ACC112 (cell line): ENCODE results near the gene WDR75.
"Not testable (repeated sequence)": the region's sequence is repeated elsewhere in the genome, so short reads cannot be mapped to it uniquely, and the experiment has no call there.

Source experiments
- H2AFZ ChIP-seq: fragments of 200-600 bp; sonication (generic); one replicate; pipeline ENCODE4 v1.6.0; 2017; ENCODE audit warnings: antibody characterized with exemption, low read length; ENCODE audit not compliant: unreplicated experiment
- H3K27ac ChIP-seq: fragments of 200-600 bp; sonication (generic); 2 replicates; pipeline ENCODE4 v1.5.1; 2014; ENCODE audit warnings: low read depth, mild to moderate bottlenecking, antibody characterized with exemption, low read length, moderate library complexity
- H3K27me3 ChIP-seq: fragments of 200-600 bp; sonication (generic); 2 replicates; pipeline ENCODE4 v1.6.1; 2014; ENCODE audit warnings: mild to moderate bottlenecking, antibody characterized with exemption, low read length, moderate library complexity, mixed read lengths; ENCODE audit not compliant: insufficient read depth
- H3K36me3 ChIP-seq: fragments of 200-600 bp; sonication (generic); 2 replicates; pipeline ENCODE4 v1.6.1; 2016; ENCODE audit warnings: mild to moderate bottlenecking, antibody characterized with exemption, low read length, moderate library complexity, mixed read lengths; ENCODE audit not compliant: insufficient read depth
- H3K4me1 ChIP-seq: fragments of 200-600 bp; sonication (generic); one replicate; pipeline ENCODE4 v1.6.1; 2016; ENCODE audit warnings: low read length, mixed read lengths; ENCODE audit not compliant: insufficient read depth, unreplicated experiment, control insufficient read depth
- H3K4me3 ChIP-seq: fragments of 200-600 bp; sonication (generic); 2 replicates; pipeline ENCODE4 v1.5.1; 2014; ENCODE audit warnings: mild to moderate bottlenecking, low read depth, low read length
- H3K79me2 ChIP-seq: fragments of 200-600 bp; sonication (generic); one replicate; pipeline ENCODE4 v1.6.0; 2016; ENCODE audit warnings: low read length; ENCODE audit not compliant: control insufficient read depth, unreplicated experiment, insufficient read depth

WDR75 gene

GRCh38 chr2:189467160-189467559 lies 25.9 kb downstream of the WDR75 start:
- no peaks in the 10 kb centered on the region for H3K4me1 ChIP-seq
- H3K36me3 ChIP-seq = peaks cover 85% of the 10 kb centered on the region
- H2AFZ ChIP-seq = no peak overlapping the region
- H3K27ac ChIP-seq = no peak overlapping the region
- H3K27me3 ChIP-seq = no peaks in the 10 kb centered on the region
- no peaks in the 10 kb centered on the region for H3K79me2 ChIP-seq
- no peak overlapping the region for H3K4me3 ChIP-seq

DNA sequence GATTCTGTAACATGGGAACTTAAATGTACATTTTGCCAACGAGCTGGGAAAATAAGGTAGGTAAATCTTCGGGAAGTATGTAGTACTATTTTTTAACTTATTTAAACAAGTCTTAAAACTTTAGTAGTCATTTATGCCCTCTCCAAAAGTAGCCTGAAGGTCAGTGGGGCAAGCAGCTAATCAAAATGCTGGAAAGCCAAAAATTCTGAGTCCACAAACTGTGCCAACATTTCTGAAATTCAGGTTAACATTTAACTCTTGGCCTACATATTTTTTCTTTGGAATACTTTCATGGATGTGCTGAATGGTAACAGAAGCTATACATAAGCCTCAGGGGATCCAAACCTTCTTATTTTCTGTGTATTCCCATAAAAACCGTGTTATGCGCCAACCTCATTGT lies 26.3 kb downstream of the WDR75 start:
- H2AFZ ChIP-seq = no peak overlapping the region
- no peaks in the 10 kb centered on the region for H3K79me2 ChIP-seq
- no peaks in the 10 kb centered on the region for H3K4me1 ChIP-seq
- peaks cover 85% of the 10 kb centered on the region for H3K36me3 ChIP-seq
- H3K27me3 ChIP-seq = no peaks in the 10 kb centered on the region
- no peak overlapping the region for H3K27ac ChIP-seq
- H3K4me3 ChIP-seq = no peak overlapping the region

- no peaks in the 10 kb centered on the region for H3K79me2 ChIP-seq
- peaks cover 57% of the 10 kb centered on the region for H3K36me3 ChIP-seq
Observed at GRCh38 chr2:189474526-189474925, 33.3 kb downstream of the WDR75 start.

DNA sequence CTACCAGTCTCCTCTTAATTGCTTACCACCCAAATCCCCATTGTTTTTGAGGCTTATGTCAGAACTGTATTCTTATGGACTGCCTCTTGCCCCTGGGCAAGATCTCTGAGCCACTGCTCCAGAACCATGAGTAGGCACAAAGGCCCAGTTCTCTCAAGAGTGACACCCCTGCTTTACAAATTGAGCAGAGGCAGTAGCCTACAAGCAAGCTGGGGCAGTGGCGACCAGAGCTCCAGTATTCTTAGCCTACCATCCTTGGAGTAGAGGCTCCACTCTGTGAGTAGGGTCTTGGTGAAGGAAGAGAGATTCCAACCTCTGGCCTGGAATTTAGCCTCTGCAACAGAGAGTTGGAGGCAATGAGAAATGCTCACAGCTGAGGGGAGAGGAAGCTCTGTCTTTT lies 36.5 kb downstream of the WDR75 start:
- H3K79me2 ChIP-seq = no peaks in the 10 kb centered on the region
- H3K36me3 ChIP-seq = peaks cover 29% of the 10 kb centered on the region
- no peak overlapping the region for H3K27ac ChIP-seq
- H3K4me3 ChIP-seq = no peak overlapping the region
- no peak overlapping the region for H2AFZ ChIP-seq
- H3K27me3 ChIP-seq = no peaks in the 10 kb centered on the region
- H3K4me1 ChIP-seq = no peaks in the 10 kb centered on the region

More at GRCh38 chr2:189474526-189474925, 33.3 kb downstream of the WDR75 start:
- no peak overlapping the region for H3K4me3 ChIP-seq
- H3K4me1 ChIP-seq = no peaks in the 10 kb centered on the region
- no peaks in the 10 kb centered on the region for H3K27me3 ChIP-seq
- no peak overlapping the region for H2AFZ ChIP-seq
- no peak overlapping the region for H3K27ac ChIP-seq

- H2AFZ ChIP-seq, H3K4me1 ChIP-seq, H3K79me2 ChIP-seq, H3K27ac ChIP-seq, H3K27me3 ChIP-seq, H3K4me3 ChIP-seq: not testable (repeated sequence)
- H3K36me3 ChIP-seq = peaks cover 29% of the 10 kb centered on the region
Observed at GRCh38 chr2:189478289-189478688, 37.0 kb downstream of the WDR75 start.

GRCh38 chr2:189481071-189481470 lies 39.8 kb downstream of the WDR75 start:
- no peaks in the 10 kb centered on the region for H3K79me2 ChIP-seq
- H2AFZ ChIP-seq = no peak overlapping the region
- H3K4me3 ChIP-seq = no peak overlapping the region
- H3K36me3 ChIP-seq = peaks cover 6% of the 10 kb centered on the region; the same call in 1 of the 2 replicates
- no peak overlapping the region for H3K27ac ChIP-seq
- H3K4me1 ChIP-seq = no peaks in the 10 kb centered on the region
- no peaks in the 10 kb centered on the region for H3K27me3 ChIP-seq

- no peaks in the 10 kb centered on the region for H3K4me1 ChIP-seq
- H2AFZ ChIP-seq = no peak overlapping the region
- H3K4me3 ChIP-seq = no peak overlapping the region
- H3K36me3 ChIP-seq = no peaks in the 10 kb centered on the region
- H3K79me2 ChIP-seq = no peaks in the 10 kb centered on the region
- no peak overlapping the region for H3K27ac ChIP-seq
- H3K27me3 ChIP-seq = no peaks in the 10 kb centered on the region
Observed at GRCh38 chr2:189483571-189483970, 42.3 kb downstream of the WDR75 start.

- no peak overlapping the region for H2AFZ ChIP-seq
- H3K36me3 ChIP-seq = no peaks in the 10 kb centered on the region
- no peaks in the 10 kb centered on the region for H3K4me1 ChIP-seq
- H3K27me3 ChIP-seq = no peaks in the 10 kb centered on the region
- H3K27ac ChIP-seq = no peak overlapping the region
- H3K79me2 ChIP-seq = no peaks in the 10 kb centered on the region
- H3K4me3 ChIP-seq = no peak overlapping the region
Observed at GRCh38 chr2:189483980-189484740, 42.9 kb downstream of the WDR75 start.

DNA sequence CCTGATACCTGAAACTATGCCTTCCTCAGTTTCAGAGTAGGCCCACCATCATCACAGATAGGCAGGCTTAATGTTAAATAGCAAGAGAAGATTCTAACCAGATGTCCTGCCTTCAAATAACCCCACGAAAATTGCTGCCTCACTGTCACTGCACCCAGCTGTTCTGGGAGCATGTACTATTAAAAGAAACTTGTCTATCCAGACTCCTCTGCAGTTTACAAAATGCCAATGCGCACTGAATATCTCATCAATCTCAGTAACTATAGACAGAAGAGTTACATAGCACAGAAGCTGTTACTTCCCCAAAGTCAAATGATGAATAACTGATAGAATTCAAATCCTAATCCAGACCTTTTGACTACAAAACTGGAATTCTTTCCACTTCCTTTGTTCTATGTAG lies 43.9 kb downstream of the WDR75 start:
- Histone ChIP-seq H3K4me3 (no peak overlapping the region), H3K36me3 (no peaks in the 10 kb centered on the region), H3K27ac (no peak overlapping the region), H3K4me1 (no peaks in the 10 kb centered on the region), H2AFZ (no peak overlapping the region), H3K79me2 (no peaks in the 10 kb centered on the region), H3K27me3 (no peaks in the 10 kb centered on the region)

- Histone ChIP-seq H3K27ac (no peak overlapping the region), H3K27me3 (no peaks in the 10 kb centered on the region), H3K79me2 (no peaks in the 10 kb centered on the region), H3K4me3 (no peak overlapping the region), H3K4me1 (no peaks in the 10 kb centered on the region), H2AFZ (no peak overlapping the region), H3K36me3 (no peaks in the 10 kb centered on the region)
Observed at GRCh38 chr2:189486237-189486770, 45.0 kb downstream of the WDR75 start.

DNA sequence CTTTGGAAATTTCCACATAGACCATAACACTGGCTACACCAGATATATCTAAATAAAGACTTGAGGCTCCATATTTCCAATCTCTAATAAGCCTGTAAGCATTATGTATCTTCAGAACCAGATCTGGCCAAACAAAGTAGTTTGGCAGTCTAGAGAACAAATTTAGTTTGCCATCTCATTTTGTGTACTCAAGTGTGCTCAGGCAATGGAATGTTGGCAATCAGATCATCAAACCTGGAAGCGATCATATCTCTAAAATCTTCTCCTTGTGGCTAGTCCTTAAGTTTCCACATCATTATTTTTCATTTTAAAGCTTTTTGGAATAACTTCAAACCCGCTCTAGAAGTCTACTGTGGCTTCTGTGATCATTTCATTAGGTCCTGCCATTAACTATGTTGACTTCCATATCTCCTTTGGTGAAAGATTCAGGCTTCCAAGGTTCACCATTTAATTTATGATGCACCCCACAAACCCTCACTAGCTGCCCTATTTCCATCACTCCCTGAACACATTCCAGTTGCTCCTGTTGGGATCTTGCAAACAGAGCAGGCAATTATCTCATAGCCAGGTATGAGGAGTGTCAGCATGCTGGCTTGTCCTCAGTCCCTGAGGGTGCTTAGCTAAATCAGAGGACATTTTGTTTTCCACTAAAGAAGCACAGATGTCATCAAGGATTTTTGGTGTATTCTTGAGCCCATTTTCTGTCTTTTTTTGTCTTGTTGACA lies 46.2 kb downstream of the WDR75 start:
- Histone ChIP-seq H3K27me3 (no peaks in the 10 kb centered on the region), H3K36me3 (no peaks in the 10 kb centered on the region), H3K4me1 (no peaks in the 10 kb centered on the region), H3K27ac (no peak overlapping the region), H3K4me3 (no peak overlapping the region), H2AFZ (no peak overlapping the region), H3K79me2 (no peaks in the 10 kb centered on the region)
